CD14-positive monocyte (primary cell): ENCODE measurements around the gene THAP7. TPM values are rescaled to one million over a fixed set of nuclear protein-coding genes. Genes with fewer than 3 reads are reported as not detected.
A peak's percentile ranks its signal among the peaks of the same experiment; 100 is the strongest.

Experiments used
- DNase-seq, 3 donors: peaks; one replicate each; pipeline ENCODE4 v3.0.0-alpha.2; 2011 to 2022
- H2AFZ ChIP-seq: 2 replicates; pipeline ENCODE4 v1.6.0; 2012; ENCODE audit warnings: mild to moderate bottlenecking, low read depth, low read length, inconsistent platforms; ENCODE audit not compliant: insufficient read depth, poor library complexity, severe bottlenecking
- H3K27ac ChIP-seq, 2 donors: 1 replicate in 1 of 2; 2 replicates in 1 of 2; pipeline ENCODE4 v1.5.1; 2012 to 2013; ENCODE audit warnings: low read length in 2 of 2, control low read depth in 1 of 2, inconsistent platforms in 1 of 2, low read depth in 1 of 2, mild to moderate bottlenecking in 1 of 2
- H3K27me3 ChIP-seq, 2 donors: one replicate each; pipeline versions ENCODE4 v1.6.0 to v1.6.1; 2011 to 2013; ENCODE audit warnings: low read length in 2 of 2; ENCODE audit not compliant: control insufficient read depth in 2 of 2, insufficient read depth in 2 of 2
- H3K36me3 ChIP-seq, 2 donors: replicated peaks in 1 of 2; 1 replicate in 1 of 2; 2 replicates in 1 of 2; pipeline versions ENCODE4 v1.5.1 to v1.6.1; 2012 to 2013; ENCODE audit warnings: low read length in 2 of 2, control low read depth in 1 of 2, inconsistent platforms in 1 of 2, mild to moderate bottlenecking in 1 of 2; ENCODE audit not compliant: insufficient read depth in 2 of 2, control insufficient read depth in 1 of 2
- H3K4me1 ChIP-seq, 2 donors: 1 replicate in 1 of 2; 2 replicates in 1 of 2; pipeline versions ENCODE4 v1.5.1 to v1.6.1; 2012 to 2013; ENCODE audit warnings: low read length in 2 of 2, control low read depth in 1 of 2, inconsistent platforms in 1 of 2, mild to moderate bottlenecking in 1 of 2, moderate library complexity in 1 of 2; ENCODE audit not compliant: insufficient read depth in 2 of 2, control insufficient read depth in 1 of 2
- H3K4me2 ChIP-seq: replicated peaks from 2 replicates; pipeline ENCODE3; 2012; ENCODE audit warnings: low read length, moderate library complexity, mild to moderate bottlenecking; ENCODE audit not compliant: poor library complexity, severe bottlenecking; ENCODE audit errors: extremely low read depth
- H3K4me3 ChIP-seq, 3 experiments: fragments of 200-600 bp in 1 of 3; sonication (generic) in 1 of 3; replicated peaks in 1 of 3; 1 replicate in 2 of 3; 2 replicates in 1 of 3; pipeline ENCODE4 v1.5.1; 2011 to 2013; ENCODE audit warnings: low read length in 3 of 3, mild to moderate bottlenecking in 3 of 3, control low read depth in 2 of 3, low read depth in 2 of 3, inconsistent platforms in 1 of 3, moderate library complexity in 1 of 3
- H3K79me2 ChIP-seq: 2 replicates; pipeline ENCODE4 v1.6.0; 2012; ENCODE audit warnings: mild to moderate bottlenecking, control low read depth, inconsistent platforms, low read length, moderate library complexity; ENCODE audit not compliant: insufficient read depth
- H3K9ac ChIP-seq: 2 replicates; pipeline ENCODE4 v1.6.0; 2017; ENCODE audit warnings: low read length, mild to moderate bottlenecking; ENCODE audit not compliant: insufficient read depth, poor library complexity, severe bottlenecking
- H3K9me3 ChIP-seq, 2 donors: replicated peaks in 1 of 2; 1 replicate in 1 of 2; 2 replicates in 1 of 2; pipeline versions ENCODE4 v1.5.1 to v1.6.1; 2012 to 2013; ENCODE audit warnings: low read length in 2 of 2, control low read depth in 1 of 2; ENCODE audit not compliant: control insufficient read depth in 1 of 2, insufficient read depth in 1 of 2
- H4K20me1 ChIP-seq: 2 replicates; pipeline ENCODE4 v1.6.0; 2012; ENCODE audit warnings: mild to moderate bottlenecking, low read length, control low read depth, moderate library complexity; ENCODE audit not compliant: insufficient read depth
- H3K27ac Mint-ChIP-seq, 7 donors: one replicate each; pipeline ENCODE4 v1.8.0; 2020; ENCODE audit warnings: mild to moderate bottlenecking in 7 of 7, mixed read lengths in 7 of 7, moderate library complexity in 6 of 7, inconsistent platforms in 2 of 7
- H3K27me3 Mint-ChIP-seq, 3 donors: one replicate each; pipeline ENCODE4 v1.8.0; 2021 to 2022; ENCODE audit warnings: low read depth in 3 of 3, mild to moderate bottlenecking in 3 of 3, mixed read lengths in 3 of 3, moderate library complexity in 3 of 3, inconsistent platforms in 1 of 3
- H3K36me3 Mint-ChIP-seq, 2 donors: one replicate each; pipeline ENCODE4 v1.8.0; 2020; ENCODE audit warnings: mixed read lengths in 2 of 2, inconsistent platforms in 1 of 2, mild to moderate bottlenecking in 1 of 2
- H3K4me1 Mint-ChIP-seq: one replicate; pipeline ENCODE4 v1.8.0; 2020; ENCODE audit warnings: mild to moderate bottlenecking, mixed read lengths
- H3K4me3 Mint-ChIP-seq, 2 donors: one replicate each; pipeline ENCODE4 v1.8.0; 2020; ENCODE audit warnings: mild to moderate bottlenecking in 2 of 2, mixed read lengths in 2 of 2, moderate library complexity in 1 of 2
- H3K9me3 Mint-ChIP-seq, 7 donors: one replicate each; pipeline ENCODE4 v1.8.0; 2020 to 2022; ENCODE audit warnings: mixed read lengths in 7 of 7, mild to moderate bottlenecking in 6 of 7, moderate library complexity in 6 of 7, inconsistent platforms in 2 of 7
- WGBS: methylation state at CpG from one replicate; pipeline ENCODE4 v1.1.5; 2013; ENCODE audit warnings: missing lambda C conversion rate; ENCODE audit not compliant: insufficient coverage; 5-methylcytosine and 5-hydroxymethylcytosine counted together
- intact Hi-C, 2 donors: fragments of 100-400 bp; cut with micrococcal nuclease; formaldehyde crosslinking; loops; one replicate each; pipeline versions ENCODE4 v1.15.0 to v1.15.1; 2023
- polyA plus RNA-seq, 3 donors: library from polyadenylated mRNA; depleted of rRNA in 1 of 3; unstranded in 2 of 3; stranded (reverse) in 1 of 3; fragments of 300-500 nt in 2 of 3; fragments of >200 nt in 1 of 3; fragmentation: Illumina TruSeq in 2 of 3; gene quantifications; 1 replicate in 2 of 3; 2 replicates in 1 of 3; pipeline ENCODE4 v1.2.3, GENCODE V29; 2012 to 2021
- TF ChIP-seq, protein P1 (sequence below): fragments of 200-600 bp; IDR thresholded peaks from one replicate; pipeline ENCODE4 v1.8.0; 2022; ENCODE audit warnings: antibody characterized with exemption, mild to moderate bottlenecking

Gene THAP7
- polyA plus RNA-seq, 3 donors = 18.4 to 22.9 (median 19.8) TPM

GRCh38 chr22:21022507-21022906 is 20.6 kb upstream of the THAP7 start:
- H3K4me2 ChIP-seq = no peak overlapping the region
- no peaks in the 10 kb centered on the region for H3K9me3 ChIP-seq
- TF ChIP-seq, protein P1, sequence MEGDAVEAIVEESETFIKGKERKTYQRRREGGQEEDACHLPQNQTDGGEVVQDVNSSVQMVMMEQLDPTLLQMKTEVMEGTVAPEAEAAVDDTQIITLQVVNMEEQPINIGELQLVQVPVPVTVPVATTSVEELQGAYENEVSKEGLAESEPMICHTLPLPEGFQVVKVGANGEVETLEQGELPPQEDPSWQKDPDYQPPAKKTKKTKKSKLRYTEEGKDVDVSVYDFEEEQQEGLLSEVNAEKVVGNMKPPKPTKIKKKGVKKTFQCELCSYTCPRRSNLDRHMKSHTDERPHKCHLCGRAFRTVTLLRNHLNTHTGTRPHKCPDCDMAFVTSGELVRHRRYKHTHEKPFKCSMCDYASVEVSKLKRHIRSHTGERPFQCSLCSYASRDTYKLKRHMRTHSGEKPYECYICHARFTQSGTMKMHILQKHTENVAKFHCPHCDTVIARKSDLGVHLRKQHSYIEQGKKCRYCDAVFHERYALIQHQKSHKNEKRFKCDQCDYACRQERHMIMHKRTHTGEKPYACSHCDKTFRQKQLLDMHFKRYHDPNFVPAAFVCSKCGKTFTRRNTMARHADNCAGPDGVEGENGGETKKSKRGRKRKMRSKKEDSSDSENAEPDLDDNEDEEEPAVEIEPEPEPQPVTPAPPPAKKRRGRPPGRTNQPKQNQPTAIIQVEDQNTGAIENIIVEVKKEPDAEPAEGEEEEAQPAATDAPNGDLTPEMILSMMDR = no peak
- H3K9me3 Mint-ChIP-seq = peaks cover 0 to 3% (median 0%) of the 10 kb centered on the region in 7 donors
- 86% methylated on average over 3 of the region's 10 CpGs for WGBS
- no peaks in the 10 kb centered on the region for H3K27me3 ChIP-seq
- no peaks in the 10 kb centered on the region for H3K79me2 ChIP-seq
- no peak overlapping the region for H2AFZ ChIP-seq
- intact Hi-C loops = loop anchor here in 1 of 2 donors (10.0 kb wide), 1 partner anchor 58 kb away; the partner anchor contains the start of gene AIFM3
- H3K4me3 Mint-ChIP-seq = no peak overlapping the region
- no peaks in the 10 kb centered on the region for H4K20me1 ChIP-seq
- H3K27ac Mint-ChIP-seq = no peak overlapping the region
- H3K4me1 Mint-ChIP-seq = no peaks in the 10 kb centered on the region
- H3K27me3 Mint-ChIP-seq = peaks cover 5 to 9% (median 8%) of the 10 kb centered on the region in 3 donors
- H3K27ac ChIP-seq = no peak overlapping the region
- H3K36me3 Mint-ChIP-seq = no peaks in the 10 kb centered on the region
- no peaks in the 10 kb centered on the region for H3K4me1 ChIP-seq
- DNase-seq = no peak
- H3K4me3 ChIP-seq = no peak overlapping the region
- no peak overlapping the region for H3K9ac ChIP-seq
- H3K36me3 ChIP-seq = no peaks in the 10 kb centered on the region

DNA sequence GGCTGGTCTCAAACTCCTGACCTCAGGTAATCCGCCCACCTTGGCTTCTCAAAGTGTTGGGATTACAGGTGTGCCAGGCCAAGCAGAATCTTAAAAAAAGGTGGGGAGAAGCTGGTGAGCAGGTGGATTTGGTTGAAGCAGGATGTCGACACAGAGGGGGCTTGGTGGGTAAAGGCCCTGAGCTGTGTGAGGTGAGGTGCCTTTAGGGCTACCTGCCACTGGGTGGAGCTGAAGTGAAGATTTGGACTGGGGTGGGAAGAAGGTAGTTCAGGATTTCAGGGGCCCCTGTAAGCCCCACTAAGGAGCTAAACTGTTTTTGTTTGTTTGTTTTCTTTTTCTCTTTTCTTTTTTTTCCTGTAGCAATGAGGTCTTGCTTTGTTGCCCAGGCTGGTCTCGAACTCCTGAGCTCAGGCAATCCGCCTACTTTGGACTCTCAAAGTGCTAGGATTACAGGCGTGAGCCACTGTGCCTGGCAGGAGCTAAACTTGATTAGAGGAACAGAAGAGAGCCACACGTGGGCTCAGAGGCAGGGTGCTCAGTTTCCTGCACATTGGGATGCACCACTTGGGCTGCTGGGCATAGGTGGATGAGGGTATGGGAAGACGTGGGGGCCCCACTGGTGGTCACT is 19.0 kb upstream of the THAP7 start:
- no peak for DNase-seq
- Histone ChIP-seq H3K4me3 (no peak overlapping the region), H3K27me3 (no peaks in the 10 kb centered on the region), H3K27ac (no peak overlapping the region), H3K4me2 (no peak overlapping the region), H2AFZ (no peak overlapping the region), H3K79me2 (no peaks in the 10 kb centered on the region), H3K9ac (no peak overlapping the region), H4K20me1 (no peaks in the 10 kb centered on the region), H3K36me3 (no peaks in the 10 kb centered on the region), H3K4me1 (no peaks in the 10 kb centered on the region), H3K9me3 (no peaks in the 10 kb centered on the region)
- TF ChIP-seq, protein P1 = peak; percentile 32
- intact Hi-C loops = loop anchor here in 1 of 2 donors (10.0 kb wide), 1 partner anchor 56 kb away; the partner anchor contains the start of gene AIFM3
- Mint-ChIP-seq H3K4me1 (no peaks in the 10 kb centered on the region), H3K9me3 (peaks cover 0 to 5% (median 0%) of the 10 kb centered on the region in 7 donors), H3K36me3 (no peaks in the 10 kb centered on the region), H3K4me3 (no peak overlapping the region), H3K27ac (no peak overlapping the region), H3K27me3 (peaks cover 5 to 19% (median 10%) of the 10 kb centered on the region in 3 donors)
- 62% methylated on average over 6 of the region's 7 CpGs for WGBS
